ENCODE measurements around the gene PKD2L1.

GRCh38 chr10:100333661-100334440 lies 3.8 kb upstream of the PKD2L1 start:
- TF ChIP-seq, protein P1, sequence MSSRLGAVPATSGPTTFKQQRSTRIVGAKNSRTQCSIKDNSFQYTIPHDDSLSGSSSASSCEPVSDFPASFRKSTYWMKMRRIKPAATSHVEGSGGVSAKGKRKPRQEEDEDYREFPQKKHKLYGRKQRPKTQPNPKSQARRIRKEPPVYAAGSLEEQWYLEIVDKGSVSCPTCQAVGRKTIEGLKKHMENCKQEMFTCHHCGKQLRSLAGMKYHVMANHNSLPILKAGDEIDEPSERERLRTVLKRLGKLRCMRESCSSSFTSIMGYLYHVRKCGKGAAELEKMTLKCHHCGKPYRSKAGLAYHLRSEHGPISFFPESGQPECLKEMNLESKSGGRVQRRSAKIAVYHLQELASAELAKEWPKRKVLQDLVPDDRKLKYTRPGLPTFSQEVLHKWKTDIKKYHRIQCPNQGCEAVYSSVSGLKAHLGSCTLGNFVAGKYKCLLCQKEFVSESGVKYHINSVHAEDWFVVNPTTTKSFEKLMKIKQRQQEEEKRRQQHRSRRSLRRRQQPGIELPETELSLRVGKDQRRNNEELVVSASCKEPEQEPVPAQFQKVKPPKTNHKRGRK (tag; IDR thresholded peaks at IDR 0.05), result no peak
- TF ChIP-seq CEBPG (CRISPR knock-in tag; IDR thresholded peaks at IDR 0.05) (no peak), CEBPG (tag; conservative IDR thresholded peaks at IDR 0.05 in 1 of 2, IDR thresholded peaks at IDR 0.05 in 1 of 2) (no peak), SMC3 (conservative IDR thresholded peaks at IDR 0.05; ENCODE audit: insufficient read depth, low read depth, low read length) (no peak), RB1 (IDR thresholded peaks at IDR 0.05; ENCODE audit: low read depth) (no peak), POLR2AphosphoS5 (IDR thresholded peaks at IDR 0.05; ENCODE audit: control insufficient read depth, insufficient read depth, low read depth, low read length) (no peak), POLR2A (conservative IDR thresholded peaks at IDR 0.05) (no peak), HDAC2 (IDR thresholded peaks at IDR 0.05) (no peak), ATF3 (IDR thresholded peaks at IDR 0.05) (no peak), ATF3 (CRISPR knock-in tag; conservative IDR thresholded peaks at IDR 0.05) (no peak), PHF20 (IDR thresholded peaks at IDR 0.05; ENCODE audit: partially characterized antibody) (no peak), ZNF586 (CRISPR knock-in tag; conservative IDR thresholded peaks at IDR 0.05) (no peak), GATAD2B (IDR thresholded peaks at IDR 0.05; ENCODE audit: borderline replicate concordance) (no peak), EZH2 (IDR thresholded peaks at IDR 0.05; ENCODE audit: borderline replicate concordance, low read depth, low read length) (no peak)
- TF ChIP-seq, protein P2, sequence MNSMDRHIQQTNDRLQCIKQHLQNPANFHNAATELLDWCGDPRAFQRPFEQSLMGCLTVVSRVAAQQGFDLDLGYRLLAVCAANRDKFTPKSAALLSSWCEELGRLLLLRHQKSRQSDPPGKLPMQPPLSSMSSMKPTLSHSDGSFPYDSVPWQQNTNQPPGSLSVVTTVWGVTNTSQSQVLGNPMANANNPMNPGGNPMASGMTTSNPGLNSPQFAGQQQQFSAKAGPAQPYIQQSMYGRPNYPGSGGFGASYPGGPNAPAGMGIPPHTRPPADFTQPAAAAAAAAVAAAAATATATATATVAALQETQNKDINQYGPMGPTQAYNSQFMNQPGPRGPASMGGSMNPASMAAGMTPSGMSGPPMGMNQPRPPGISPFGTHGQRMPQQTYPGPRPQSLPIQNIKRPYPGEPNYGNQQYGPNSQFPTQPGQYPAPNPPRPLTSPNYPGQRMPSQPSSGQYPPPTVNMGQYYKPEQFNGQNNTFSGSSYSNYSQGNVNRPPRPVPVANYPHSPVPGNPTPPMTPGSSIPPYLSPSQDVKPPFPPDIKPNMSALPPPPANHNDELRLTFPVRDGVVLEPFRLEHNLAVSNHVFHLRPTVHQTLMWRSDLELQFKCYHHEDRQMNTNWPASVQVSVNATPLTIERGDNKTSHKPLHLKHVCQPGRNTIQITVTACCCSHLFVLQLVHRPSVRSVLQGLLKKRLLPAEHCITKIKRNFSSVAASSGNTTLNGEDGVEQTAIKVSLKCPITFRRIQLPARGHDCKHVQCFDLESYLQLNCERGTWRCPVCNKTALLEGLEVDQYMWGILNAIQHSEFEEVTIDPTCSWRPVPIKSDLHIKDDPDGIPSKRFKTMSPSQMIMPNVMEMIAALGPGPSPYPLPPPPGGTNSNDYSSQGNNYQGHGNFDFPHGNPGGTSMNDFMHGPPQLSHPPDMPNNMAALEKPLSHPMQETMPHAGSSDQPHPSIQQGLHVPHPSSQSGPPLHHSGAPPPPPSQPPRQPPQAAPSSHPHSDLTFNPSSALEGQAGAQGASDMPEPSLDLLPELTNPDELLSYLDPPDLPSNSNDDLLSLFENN (IDR thresholded peaks at IDR 0.05; ENCODE audit: low read depth in 2 of 2, low read length in 2 of 2), result no peak
- TF ChIP-seq, protein P3, sequence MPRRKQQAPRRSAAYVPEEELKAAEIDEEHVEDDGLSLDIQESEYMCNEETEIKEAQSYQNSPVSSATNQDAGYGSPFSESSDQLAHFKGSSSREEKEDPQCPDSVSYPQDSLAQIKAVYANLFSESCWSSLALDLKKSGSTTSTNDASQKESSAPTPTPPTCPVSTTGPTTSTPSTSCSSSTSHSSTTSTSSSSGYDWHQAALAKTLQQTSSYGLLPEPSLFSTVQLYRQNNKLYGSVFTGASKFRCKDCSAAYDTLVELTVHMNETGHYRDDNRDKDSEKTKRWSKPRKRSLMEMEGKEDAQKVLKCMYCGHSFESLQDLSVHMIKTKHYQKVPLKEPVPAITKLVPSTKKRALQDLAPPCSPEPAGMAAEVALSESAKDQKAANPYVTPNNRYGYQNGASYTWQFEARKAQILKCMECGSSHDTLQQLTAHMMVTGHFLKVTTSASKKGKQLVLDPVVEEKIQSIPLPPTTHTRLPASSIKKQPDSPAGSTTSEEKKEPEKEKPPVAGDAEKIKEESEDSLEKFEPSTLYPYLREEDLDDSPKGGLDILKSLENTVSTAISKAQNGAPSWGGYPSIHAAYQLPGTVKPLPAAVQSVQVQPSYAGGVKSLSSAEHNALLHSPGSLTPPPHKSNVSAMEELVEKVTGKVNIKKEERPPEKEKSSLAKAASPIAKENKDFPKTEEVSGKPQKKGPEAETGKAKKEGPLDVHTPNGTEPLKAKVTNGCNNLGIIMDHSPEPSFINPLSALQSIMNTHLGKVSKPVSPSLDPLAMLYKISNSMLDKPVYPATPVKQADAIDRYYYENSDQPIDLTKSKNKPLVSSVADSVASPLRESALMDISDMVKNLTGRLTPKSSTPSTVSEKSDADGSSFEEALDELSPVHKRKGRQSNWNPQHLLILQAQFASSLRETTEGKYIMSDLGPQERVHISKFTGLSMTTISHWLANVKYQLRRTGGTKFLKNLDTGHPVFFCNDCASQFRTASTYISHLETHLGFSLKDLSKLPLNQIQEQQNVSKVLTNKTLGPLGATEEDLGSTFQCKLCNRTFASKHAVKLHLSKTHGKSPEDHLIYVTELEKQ (CRISPR knock-in tag; IDR thresholded peaks at IDR 0.05), result no peak
